Adrenal gland (tissue), 5 donors: Measurements from ENCODE around the gene CLEC16A.

Experiments
- CTCF ChIP-seq, 6 experiments: fragments of 450-650 bp in 4 of 6; fragments of 200-600 bp in 2 of 6; sonication (generic) in 1 of 6; IDR thresholded peaks; 1 replicate in 5 of 6; 2 replicates in 1 of 6; pipeline versions ENCODE4 v1.5.1 to v1.8.0; 2016 to 2021; ENCODE audit warnings: antibody characterized with exemption in 6 of 6, mild to moderate bottlenecking in 2 of 6, moderate library complexity in 1 of 6
- POLR2A ChIP-seq, 2 donors: fragments of 450-650 bp; IDR thresholded peaks; one replicate each; pipeline ENCODE4 v1.6.1; 2017; ENCODE audit warnings: antibody characterized with exemption in 2 of 2, mild to moderate bottlenecking in 2 of 2, moderate library complexity in 1 of 2
- donor health status: DM: no; HTN: no; CAD: no.

GRCh38 chr16:11149011-11149616 lies 204.8 kb downstream of the CLEC16A start:
- no peak for TF ChIP-seq CTCF (IDR thresholded peaks at IDR 0.05)
- no peak for TF ChIP-seq POLR2A (IDR thresholded peaks at IDR 0.05)
